ACC112 (cell line): ENCODE results near the gene DMXL1.

Source experiments
- H2AFZ ChIP-seq: fragments of 200-600 bp; sonication (generic); one replicate; pipeline ENCODE4 v1.6.0; 2017; ENCODE audit warnings: antibody characterized with exemption, low read length; ENCODE audit not compliant: unreplicated experiment
- H3K27ac ChIP-seq: fragments of 200-600 bp; sonication (generic); 2 replicates; pipeline ENCODE4 v1.5.1; 2014; ENCODE audit warnings: low read depth, mild to moderate bottlenecking, antibody characterized with exemption, low read length, moderate library complexity
- H3K27me3 ChIP-seq: fragments of 200-600 bp; sonication (generic); 2 replicates; pipeline ENCODE4 v1.6.1; 2014; ENCODE audit warnings: mild to moderate bottlenecking, antibody characterized with exemption, low read length, moderate library complexity, mixed read lengths; ENCODE audit not compliant: insufficient read depth
- H3K36me3 ChIP-seq: fragments of 200-600 bp; sonication (generic); 2 replicates; pipeline ENCODE4 v1.6.1; 2016; ENCODE audit warnings: mild to moderate bottlenecking, antibody characterized with exemption, low read length, moderate library complexity, mixed read lengths; ENCODE audit not compliant: insufficient read depth
- H3K4me1 ChIP-seq: fragments of 200-600 bp; sonication (generic); one replicate; pipeline ENCODE4 v1.6.1; 2016; ENCODE audit warnings: low read length, mixed read lengths; ENCODE audit not compliant: insufficient read depth, unreplicated experiment, control insufficient read depth
- H3K4me3 ChIP-seq: fragments of 200-600 bp; sonication (generic); 2 replicates; pipeline ENCODE4 v1.5.1; 2014; ENCODE audit warnings: mild to moderate bottlenecking, low read depth, low read length
- H3K79me2 ChIP-seq: fragments of 200-600 bp; sonication (generic); one replicate; pipeline ENCODE4 v1.6.0; 2016; ENCODE audit warnings: low read length; ENCODE audit not compliant: control insufficient read depth, unreplicated experiment, insufficient read depth

The DMXL1 gene

DNA sequence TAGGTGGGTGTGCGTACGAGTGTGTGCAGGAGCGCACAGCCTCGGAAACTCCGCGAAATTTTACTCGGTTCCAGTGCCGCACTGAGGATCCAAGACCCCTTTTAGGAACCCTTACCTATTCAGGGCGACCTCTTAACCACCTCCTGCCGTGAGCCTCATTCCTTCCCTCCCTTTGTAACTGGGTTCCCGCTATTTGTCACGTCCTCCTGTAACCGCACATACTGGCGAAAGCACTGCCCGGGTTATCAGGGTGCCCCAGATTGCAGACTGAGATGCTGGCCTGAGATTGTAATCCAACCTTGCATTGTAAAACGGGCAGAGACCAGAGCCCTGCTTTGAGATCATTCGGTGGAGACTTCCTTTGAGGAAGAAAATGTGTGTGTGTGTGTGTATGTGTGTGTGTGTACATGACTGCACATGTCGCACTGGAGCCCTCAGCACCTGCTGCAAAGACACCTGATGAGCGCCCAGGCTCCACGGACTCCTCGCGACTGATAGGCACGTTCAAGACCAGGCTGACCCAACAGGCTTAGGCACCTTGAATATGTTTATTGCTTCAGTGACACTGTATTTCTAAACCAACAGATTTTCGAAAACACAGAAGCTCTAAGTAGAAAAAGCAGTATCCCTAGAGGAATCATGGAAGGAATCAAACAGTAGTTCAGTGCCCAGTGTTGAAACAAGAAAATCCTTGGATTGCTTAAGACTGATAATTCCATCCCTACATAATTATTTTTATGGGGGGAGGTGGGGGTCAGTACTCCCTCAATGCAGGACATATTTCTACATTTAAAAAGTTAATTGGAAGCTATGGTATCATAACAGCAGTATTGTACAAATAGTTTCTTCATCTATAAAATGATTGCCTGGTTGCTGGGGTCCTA, 198.4 kb downstream of the DMXL1 start:
- no peaks in the 10 kb centered on the region for H3K36me3 ChIP-seq
- peak overlapping the region; percentile 39; the same call in 1 of the 2 replicates for H3K27ac ChIP-seq
- H3K4me3 ChIP-seq, result peak overlapping the region; percentile 97
- peaks cover 8% of the 10 kb centered on the region for H3K4me1 ChIP-seq
- peaks cover 3% of the 10 kb centered on the region for H3K79me2 ChIP-seq
- H3K27me3 ChIP-seq, result no peaks in the 10 kb centered on the region
- H2AFZ ChIP-seq, result peak overlapping the region; percentile 92

DNA sequence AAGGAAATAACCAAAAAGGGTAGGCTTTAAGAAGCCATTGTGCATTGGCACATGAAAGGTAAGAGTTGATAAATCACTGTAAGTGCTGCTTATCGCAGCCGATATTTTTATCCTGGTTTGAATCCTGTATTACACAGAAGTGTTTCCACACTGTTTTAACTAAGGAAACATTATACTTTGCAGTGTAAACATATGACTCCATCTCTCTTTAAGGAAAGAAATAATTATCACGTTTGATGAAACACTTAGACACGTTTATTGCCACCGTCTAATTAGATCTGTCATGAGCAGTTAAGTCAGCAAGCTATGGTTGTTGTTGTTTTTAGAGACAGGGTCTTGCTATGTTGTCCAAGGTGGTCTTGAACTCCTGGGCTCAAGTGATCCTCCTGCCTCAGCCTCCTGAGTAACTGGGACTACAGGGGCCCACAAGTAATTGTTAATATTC, 199.3 kb downstream of the DMXL1 start:
- Histone ChIP-seq H3K27ac (no peak overlapping the region), H3K4me1 (peaks cover 17% of the 10 kb centered on the region), H3K4me3 (0 out of 2 replicates have a peak overlapping the region, but pooled peaks have one; percentile 97), H3K36me3 (no peaks in the 10 kb centered on the region), H2AFZ (no peak overlapping the region), H3K27me3 (no peaks in the 10 kb centered on the region), H3K79me2 (peaks cover 3% of the 10 kb centered on the region)

DNA sequence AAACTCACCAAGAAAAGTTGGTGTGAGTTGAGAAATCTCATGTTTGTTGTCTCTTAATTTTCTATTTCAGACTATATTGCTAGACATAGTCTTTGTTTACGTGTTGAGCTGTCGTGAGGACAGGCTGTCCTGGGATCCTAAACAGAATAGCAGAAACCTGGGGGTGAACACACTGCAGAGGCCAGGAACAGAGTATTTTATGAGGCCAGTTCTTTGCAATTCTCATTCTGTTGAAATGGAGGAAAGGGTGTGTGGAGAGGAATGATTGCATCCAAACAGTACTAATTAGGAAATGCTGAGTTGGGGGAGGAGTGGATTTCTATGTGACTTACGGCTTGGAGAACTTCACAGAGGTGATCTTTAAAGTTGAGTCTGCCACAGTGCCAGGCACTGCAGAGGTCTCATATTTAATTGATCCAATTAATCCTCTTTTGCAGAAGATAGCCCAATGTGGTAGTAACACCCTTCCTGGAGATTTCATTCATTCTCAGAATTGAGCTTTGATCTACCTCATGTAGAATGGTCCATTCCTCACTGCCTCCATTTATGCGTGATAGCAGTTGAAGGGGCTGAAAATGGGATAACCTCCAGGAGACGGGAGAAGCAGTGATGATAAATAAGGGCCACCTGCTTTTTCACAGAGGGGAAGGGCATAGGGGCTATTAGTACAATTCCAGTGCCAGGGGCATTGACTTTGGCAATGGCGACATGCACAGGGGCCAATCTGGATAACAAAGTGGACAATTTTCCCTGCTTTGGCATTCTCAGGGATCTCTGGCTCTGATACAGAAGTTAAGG, 200.3 kb downstream of the DMXL1 start:
- H3K27ac ChIP-seq, result no peak overlapping the region

DNA sequence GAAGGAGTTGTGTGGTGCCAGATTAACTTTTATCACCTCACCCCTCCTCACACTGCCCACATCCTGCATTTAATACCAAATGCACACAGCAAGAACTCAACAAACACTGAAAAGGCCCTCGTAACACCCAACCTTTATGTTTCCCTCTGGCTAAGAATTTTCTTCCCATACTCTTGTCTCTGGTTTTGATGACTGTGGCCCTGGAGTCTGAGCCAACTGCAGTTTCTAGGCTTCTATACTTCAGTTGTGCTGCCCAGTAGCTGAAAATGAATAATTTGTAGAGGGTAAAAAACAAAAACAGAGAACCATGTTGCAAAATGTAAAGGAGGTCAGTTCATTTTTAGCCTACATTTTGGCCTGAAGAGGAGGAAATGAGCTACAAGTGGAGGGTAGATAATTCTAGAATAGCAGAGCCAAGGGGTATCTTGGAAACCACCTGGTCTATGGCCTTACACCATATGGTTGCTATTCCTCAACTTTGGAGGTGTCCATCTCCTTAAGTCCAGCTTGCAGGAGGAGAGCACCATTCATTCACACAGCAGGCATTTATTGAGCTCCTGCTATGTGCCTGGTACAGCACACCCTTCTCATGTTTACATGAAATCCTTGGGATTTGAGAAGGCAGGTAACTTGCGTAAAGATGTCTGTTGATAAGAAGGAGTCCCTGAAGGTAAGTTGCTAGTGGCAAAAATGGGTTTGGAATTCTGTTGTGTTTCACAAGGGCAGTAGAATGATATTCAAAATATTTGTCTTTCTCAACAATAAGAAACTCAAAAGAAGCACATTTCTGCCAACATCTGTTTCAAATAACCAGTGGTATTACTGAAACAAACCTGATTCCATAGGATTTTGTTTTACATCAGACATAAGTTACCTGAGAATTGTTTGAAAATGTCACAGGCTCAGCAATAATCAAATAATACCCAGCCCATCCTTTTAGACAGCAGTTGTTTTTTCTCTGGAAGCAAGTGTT, 201.2 kb downstream of the DMXL1 start:
- Histone ChIP-seq H3K27me3 (no peaks in the 10 kb centered on the region), H3K27ac (no peak overlapping the region), H3K79me2 (peaks cover 3% of the 10 kb centered on the region), H2AFZ (no peak overlapping the region), H3K36me3 (no peaks in the 10 kb centered on the region), H3K4me1 (peaks cover 24% of the 10 kb centered on the region), H3K4me3 (no peak overlapping the region)

More for the DNA sequence above, 200.3 kb downstream of the DMXL1 start:
- Histone ChIP-seq H3K4me3 (no peak overlapping the region), H2AFZ (no peak overlapping the region), H3K27me3 (no peaks in the 10 kb centered on the region), H3K79me2 (peaks cover 3% of the 10 kb centered on the region), H3K36me3 (no peaks in the 10 kb centered on the region), H3K4me1 (peaks cover 24% of the 10 kb centered on the region)

DNA sequence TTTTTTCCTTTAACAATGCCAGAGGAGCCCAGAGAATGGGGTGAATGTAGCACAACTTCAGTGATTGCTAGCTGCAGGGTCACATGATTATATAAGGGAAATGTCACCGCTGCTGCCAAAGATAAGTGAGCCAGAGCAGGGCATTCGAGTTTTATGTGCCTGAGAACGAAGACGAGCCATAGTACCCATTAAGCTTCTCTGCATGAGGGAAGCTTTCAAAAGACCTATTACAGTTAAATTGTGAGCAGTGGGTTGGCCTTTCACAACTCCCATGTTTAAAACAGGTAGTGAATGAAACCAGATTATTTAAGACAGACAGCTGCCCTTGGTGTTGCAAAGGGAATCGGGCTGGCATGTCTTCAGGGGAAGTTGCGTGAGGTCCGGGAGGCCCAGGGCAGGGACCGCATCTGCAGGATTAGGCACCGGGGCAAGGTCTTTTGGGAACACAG, 202.5 kb downstream of the DMXL1 start:
- H3K4me1 ChIP-seq, result peaks cover 24% of the 10 kb centered on the region
- no peaks in the 10 kb centered on the region for H3K36me3 ChIP-seq
- no peaks in the 10 kb centered on the region for H3K27me3 ChIP-seq
- H3K27ac ChIP-seq, result no peak overlapping the region
- no peak overlapping the region for H3K4me3 ChIP-seq
- H2AFZ ChIP-seq, result no peak overlapping the region
- H3K79me2 ChIP-seq, result peaks cover 3% of the 10 kb centered on the region

DNA sequence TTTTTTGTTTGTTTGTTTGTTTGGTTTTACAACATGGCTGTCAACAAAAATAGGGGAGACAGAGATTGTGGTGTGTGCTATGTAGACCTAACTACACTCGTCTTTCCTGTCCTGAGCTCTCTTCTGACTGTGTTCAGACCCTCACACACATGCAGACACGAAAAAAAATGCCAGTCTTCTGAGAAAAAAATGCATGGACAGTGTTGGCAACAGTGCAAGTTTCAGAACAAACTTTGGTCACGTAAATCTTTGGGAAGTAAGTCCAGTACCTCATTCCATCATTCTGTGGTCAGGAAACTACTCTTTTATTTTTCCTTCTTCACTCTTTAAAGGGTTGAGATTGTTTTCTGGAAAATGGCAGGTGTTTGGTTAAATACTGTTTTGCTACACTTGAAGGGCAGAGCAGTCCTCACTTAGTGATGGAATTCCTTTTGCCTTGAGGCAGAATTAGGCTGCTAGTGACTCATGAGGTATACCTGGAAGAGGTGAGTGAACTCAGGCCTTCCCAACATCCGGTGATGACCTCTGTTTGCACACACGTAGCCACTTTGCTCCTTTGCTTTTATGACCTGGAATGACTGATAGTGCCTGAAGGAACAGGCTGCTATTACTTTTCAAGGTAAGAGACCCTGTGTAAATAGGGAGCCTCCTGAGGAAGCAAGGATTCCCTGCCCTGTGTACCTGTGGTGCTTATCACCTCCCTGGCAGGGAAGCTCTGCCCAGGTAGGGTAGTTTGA, 203.3 kb downstream of the DMXL1 start:
- H3K27me3 ChIP-seq, result no peaks in the 10 kb centered on the region
- H3K4me3 ChIP-seq, result no peak overlapping the region
- peak overlapping the region; percentile 77 for H3K27ac ChIP-seq
- H2AFZ ChIP-seq, result no peak overlapping the region
- peaks cover 3% of the 10 kb centered on the region for H3K79me2 ChIP-seq
- peaks cover 23% of the 10 kb centered on the region for H3K4me1 ChIP-seq
- H3K36me3 ChIP-seq, result no peaks in the 10 kb centered on the region

DNA sequence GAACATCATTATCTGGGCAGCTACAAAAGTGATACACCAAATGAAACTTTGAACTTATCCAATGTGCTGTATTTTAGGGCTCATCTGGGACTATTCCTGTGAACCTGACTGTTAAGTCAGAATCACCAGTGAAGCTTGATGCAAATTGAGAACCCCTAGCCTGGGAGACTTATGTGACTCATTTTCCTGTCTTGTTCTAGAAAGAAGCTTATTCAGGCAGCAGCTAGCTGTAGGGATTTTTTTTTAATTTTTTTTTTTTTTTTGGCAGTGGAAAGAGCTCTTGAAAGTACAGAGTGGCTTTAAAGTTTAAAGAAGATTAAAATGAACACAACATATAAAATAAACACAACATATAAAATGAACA, 203.9 kb downstream of the DMXL1 start:
- Histone ChIP-seq H3K79me2 (no peaks in the 10 kb centered on the region), H3K4me3 (no peak overlapping the region), H3K4me1 (peaks cover 19% of the 10 kb centered on the region), H3K27ac (peak overlapping the region; percentile 77), H3K27me3 (no peaks in the 10 kb centered on the region), H2AFZ (no peak overlapping the region), H3K36me3 (no peaks in the 10 kb centered on the region)

DNA sequence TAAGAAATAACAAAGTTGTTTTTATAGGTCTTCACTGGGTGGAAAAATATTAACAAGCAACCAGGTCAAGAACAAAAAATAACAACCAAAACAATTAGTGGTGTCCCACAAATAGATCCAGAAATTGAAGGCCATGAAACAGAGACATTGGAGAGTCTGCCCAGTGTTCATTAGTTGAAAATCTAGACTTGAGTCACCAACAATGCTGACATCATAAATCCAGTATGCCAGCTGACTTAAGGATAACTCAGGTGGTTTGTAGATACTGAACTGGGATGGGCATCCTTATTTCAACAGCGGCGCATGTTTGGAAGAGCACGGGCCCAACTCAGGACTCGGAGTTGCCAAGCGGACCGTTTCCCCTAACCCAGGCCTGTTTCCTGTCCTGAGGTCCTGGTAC, 204.3 kb downstream of the DMXL1 start:
- Histone ChIP-seq H3K4me3 (no peak overlapping the region), H3K27me3 (no peaks in the 10 kb centered on the region), H3K79me2 (no peaks in the 10 kb centered on the region), H3K4me1 (peaks cover 19% of the 10 kb centered on the region), H3K27ac (peak overlapping the region; percentile 77), H3K36me3 (no peaks in the 10 kb centered on the region), H2AFZ (no peak overlapping the region)

DNA sequence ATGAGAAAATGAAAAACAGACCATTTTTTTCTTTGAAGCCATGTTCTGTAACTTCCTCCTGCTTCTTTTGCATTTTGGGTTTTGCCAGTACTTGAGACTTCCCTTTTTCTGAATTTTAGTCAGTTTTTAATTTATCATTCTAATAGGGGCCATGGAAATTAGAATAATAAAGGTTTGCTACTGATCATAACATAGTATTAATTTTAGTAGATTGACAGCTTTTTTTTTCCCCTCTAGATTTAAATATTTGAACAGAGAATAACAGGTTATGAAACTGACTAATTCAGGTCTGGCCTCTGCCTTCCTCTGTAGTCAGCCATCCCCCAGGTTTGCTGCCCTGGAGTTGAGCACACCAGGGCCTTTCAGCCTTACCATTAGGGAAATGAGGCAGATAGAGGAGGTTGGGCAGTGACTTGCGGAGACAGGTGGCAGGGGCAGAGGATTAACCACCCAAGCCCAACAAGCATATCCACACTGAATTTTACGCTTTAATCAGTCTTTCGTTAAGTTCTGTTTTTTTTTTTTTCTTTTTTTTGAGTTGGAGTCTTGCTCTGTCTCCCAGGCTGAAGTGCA, 204.8 kb downstream of the DMXL1 start:
- Histone ChIP-seq H3K79me2 (no peaks in the 10 kb centered on the region), H3K36me3 (no peaks in the 10 kb centered on the region)

More for the DNA sequence above, 204.8 kb downstream of the DMXL1 start:
- H3K27ac ChIP-seq, result peak overlapping the region; percentile 77
- H3K4me1 ChIP-seq, result peaks cover 19% of the 10 kb centered on the region
- H2AFZ ChIP-seq, result no peak overlapping the region
- H3K27me3 ChIP-seq, result no peaks in the 10 kb centered on the region
- H3K4me3 ChIP-seq, result no peak overlapping the region
